Measurements from ENCODE around the gene PRRC2B.

GRCh38 chr9:131403493-131403773 lies 9.5 kb downstream of the PRRC2B start:
- TF ChIP-seq RXRA (IDR thresholded peaks at IDR 0.05) (no peak), CTCF (IDR thresholded peaks at IDR 0.05; ENCODE audit: low read depth, low read length, missing input control) (no peak), SP1 (IDR thresholded peaks at IDR 0.05) (no peak), MAX (IDR thresholded peaks at IDR 0.05) (no peak), HNF4G (IDR thresholded peaks at IDR 0.05) (no peak), FOXA1 (IDR thresholded peaks at IDR 0.05) (no peak), YY1 (IDR thresholded peaks at IDR 0.05) (no peak), RAD21 (IDR thresholded peaks at IDR 0.05) (no peak)

Measured in liver (tissue), 3 donors.